Suppressor macrophage (primary cell): Measurements from ENCODE around the gene AMBRA1.

Experiments used
- DNase-seq, 4 experiments: peaks; one replicate each; pipeline ENCODE4 v3.0.0-alpha.2; 2020 to 2022

AMBRA1 gene

DNA sequence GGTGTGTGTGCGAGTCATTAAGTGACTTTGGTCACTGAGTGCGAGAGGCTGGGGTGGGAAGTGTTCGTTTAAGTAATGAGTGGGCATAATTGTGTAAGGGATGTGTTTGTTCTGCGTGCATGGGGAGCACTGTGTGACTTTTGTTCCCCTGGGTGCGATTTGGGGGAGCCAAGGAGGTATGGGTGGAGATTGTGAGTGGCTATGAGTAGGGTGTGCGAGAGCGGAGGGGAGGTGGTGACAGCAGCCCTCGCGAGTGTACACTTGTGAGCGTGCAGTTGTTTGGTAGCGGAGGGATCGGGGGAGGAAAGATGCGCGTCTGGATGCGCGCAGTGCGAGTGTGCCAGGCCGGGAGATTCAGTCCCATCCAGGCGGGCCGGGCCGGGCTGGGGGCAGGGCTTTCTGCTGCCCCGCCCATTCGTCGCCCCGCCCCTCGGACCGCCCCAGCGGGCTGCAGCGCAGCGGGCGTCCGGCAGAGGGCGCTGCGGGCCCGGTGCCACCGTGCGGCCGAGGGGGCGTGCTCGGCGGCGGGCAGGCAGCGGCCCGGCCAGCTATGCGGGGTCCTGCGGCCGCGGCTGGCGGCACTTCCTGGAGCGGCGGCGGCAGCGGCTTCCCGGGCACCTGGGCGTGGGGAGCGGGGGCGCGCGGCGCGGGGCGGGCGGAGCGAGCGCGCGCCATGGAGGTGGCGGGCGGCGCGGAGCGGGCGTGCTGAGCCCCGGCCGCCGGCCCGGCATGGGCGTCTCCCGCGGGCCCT, 246.8 kb downstream of the AMBRA1 start, which contains the start of gene DGKZ:
Gene DGKZ, plus strand, starts transcription at position 578 of the 751 bp plus-strand sequence. CDS start 197 bp downstream, outside the sequence.
- peak; percentile 90 to 97 (median 96) for DNase-seq
